ENCODE results near the gene XIAP.
"Not testable (repeated sequence)": the region's sequence is repeated elsewhere in the genome, so short reads cannot be mapped to it uniquely, and the experiment has no call there.

Gene XIAP

DNA sequence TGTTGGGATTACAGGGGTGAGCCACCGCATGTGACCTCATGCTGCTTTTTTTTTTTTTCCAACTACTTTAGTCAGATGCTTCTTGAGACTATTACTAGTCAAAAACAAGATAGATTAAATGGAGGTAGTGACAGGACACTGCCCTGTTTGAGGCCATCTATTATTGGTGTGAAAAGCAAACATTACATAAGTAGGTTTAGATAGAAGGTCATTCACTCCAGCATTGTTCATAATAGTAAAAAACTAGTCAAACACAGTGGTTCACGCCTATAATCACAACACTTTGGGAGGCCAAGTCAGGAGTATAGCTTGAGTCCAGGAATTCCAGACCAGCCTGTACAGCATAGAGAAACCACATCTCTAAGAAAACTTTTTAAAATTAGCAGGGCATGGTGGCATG, 16.3 kb downstream of the XIAP start:
- no peak for DNase-seq (ENCODE audit: low read depth)
- TF ChIP-seq, protein P1, sequence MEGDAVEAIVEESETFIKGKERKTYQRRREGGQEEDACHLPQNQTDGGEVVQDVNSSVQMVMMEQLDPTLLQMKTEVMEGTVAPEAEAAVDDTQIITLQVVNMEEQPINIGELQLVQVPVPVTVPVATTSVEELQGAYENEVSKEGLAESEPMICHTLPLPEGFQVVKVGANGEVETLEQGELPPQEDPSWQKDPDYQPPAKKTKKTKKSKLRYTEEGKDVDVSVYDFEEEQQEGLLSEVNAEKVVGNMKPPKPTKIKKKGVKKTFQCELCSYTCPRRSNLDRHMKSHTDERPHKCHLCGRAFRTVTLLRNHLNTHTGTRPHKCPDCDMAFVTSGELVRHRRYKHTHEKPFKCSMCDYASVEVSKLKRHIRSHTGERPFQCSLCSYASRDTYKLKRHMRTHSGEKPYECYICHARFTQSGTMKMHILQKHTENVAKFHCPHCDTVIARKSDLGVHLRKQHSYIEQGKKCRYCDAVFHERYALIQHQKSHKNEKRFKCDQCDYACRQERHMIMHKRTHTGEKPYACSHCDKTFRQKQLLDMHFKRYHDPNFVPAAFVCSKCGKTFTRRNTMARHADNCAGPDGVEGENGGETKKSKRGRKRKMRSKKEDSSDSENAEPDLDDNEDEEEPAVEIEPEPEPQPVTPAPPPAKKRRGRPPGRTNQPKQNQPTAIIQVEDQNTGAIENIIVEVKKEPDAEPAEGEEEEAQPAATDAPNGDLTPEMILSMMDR (IDR thresholded peaks at IDR 0.05; ENCODE audit: low read depth, low read length, missing control alignments) = no peak

DNA sequence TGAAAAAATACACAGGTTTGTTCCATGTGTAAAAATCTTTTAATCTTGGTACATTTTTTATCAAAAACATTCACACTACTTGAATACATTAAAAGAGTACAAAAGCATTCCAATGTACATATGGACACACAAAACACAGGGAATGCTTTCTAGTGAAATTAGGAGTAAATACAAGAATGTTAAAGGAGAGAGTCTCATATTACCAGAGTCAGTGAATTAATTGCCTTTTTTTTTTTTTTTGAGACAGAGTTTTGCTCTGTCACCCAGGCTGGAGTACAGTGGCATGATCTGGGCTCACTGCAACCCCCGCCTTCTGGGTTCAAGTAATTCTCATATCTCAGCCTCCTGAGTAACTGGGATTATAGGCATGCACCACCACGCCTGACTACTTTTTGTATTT, 17.0 kb downstream of the XIAP start:
- no peak for DNase-seq (ENCODE audit: low read depth)
- TF ChIP-seq, protein P1 (IDR thresholded peaks at IDR 0.05; ENCODE audit: low read depth, low read length, missing control alignments) = no peak
- H3K4me3 ChIP-seq (ENCODE audit: low read depth, low read length) = no peak overlapping the region

More for the DNA sequence above, 16.3 kb downstream of the XIAP start:
- no peak overlapping the region for H3K4me3 ChIP-seq (ENCODE audit: low read depth, low read length)

GRCh38 chrX:123878252-123878721, 18.4 kb downstream of the XIAP start:
- TF ChIP-seq, protein P1 (IDR thresholded peaks at IDR 0.05; ENCODE audit: low read depth, low read length, missing control alignments) = no peak
- no peak overlapping the region; the same call in 1 of the 2 replicates for H3K4me3 ChIP-seq (ENCODE audit: low read depth, low read length)
- DNase-seq (ENCODE audit: low read depth) = no peak

DNA sequence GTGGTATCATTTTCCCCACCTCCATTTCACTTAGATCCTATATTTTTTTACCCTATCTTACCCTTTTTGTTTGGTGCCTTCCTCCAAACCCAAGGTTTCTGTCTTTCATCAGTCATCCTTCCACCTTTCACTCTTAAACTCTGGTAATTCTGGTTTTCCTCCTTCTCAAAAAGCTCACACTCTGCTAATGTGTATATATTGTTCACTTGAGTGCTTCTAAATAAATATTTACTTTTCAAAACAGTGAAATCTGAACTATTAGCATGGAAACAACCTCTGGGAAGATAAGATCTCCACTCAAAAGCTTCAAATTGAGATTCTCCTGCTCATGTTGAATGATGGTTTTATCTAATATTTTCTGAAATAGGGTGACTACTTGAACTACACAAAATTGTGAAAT, 21.5 kb downstream of the XIAP start:
- TF ChIP-seq, protein P1 (IDR thresholded peaks at IDR 0.05; ENCODE audit: low read depth, low read length, missing control alignments) = no peak
- H3K4me3 ChIP-seq (ENCODE audit: low read depth, low read length) = no peak overlapping the region
- no peak for DNase-seq (ENCODE audit: low read depth)

DNA sequence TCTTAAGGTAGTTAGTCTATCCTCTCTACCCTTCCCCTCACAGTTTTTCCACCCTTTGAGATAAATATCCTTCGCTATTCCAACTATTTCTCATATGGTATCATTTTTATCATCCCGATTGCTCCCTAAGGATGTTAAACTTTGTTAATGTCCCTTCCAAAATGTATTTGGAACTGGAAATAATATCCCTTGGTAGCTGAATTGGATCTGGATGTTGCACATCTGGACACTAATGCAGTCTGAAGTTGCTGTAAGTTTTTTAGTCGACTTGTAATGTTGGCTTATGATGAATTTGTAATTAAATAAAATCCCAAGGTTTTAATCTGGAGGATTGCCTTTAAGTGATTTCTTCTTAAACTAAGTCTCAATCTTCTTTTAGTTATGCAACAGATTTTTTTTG, 22.5 kb downstream of the XIAP start:
- no peak for DNase-seq (ENCODE audit: low read depth)
- TF ChIP-seq, protein P1 (IDR thresholded peaks at IDR 0.05; ENCODE audit: low read depth, low read length, missing control alignments) = no peak
- H3K4me3 ChIP-seq (ENCODE audit: low read depth, low read length) = no peak overlapping the region

DNA sequence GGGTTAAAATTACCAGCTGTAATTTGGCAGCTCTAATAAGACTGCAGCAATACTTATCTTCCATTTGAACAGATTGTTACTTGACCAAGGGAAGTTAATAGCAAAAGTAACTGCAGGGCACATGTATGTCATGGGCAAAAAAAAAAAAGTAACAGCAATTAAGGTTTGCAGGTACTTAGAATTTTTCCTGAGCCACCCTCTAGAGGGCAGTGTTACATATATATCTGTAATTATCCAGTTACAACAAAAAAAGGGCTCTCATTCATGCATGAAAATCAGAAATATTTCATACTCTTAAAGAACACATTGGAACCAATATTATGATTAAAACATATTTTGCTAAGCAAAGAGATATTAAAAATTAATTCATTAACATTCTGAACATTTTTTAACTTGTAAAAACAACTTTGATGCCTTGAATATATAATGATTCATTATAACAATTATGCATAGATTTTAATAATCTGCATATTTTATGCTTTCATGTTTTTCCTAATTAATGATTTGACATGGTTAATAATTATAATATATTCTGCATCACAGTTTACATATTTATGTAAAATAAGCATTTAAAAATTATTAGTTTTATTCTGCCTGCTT, 25.1 kb downstream of the XIAP start:
- H3K4me3 ChIP-seq (ENCODE audit: low read depth, low read length) = no peak overlapping the region
- DNase-seq (ENCODE audit: low read depth) = no peak
- TF ChIP-seq, protein P1 (IDR thresholded peaks at IDR 0.05; ENCODE audit: low read depth, low read length, missing control alignments) = peak; percentile 39

- DNase-seq (ENCODE audit: low read depth) = no peak
- TF ChIP-seq, protein P1 (IDR thresholded peaks at IDR 0.05; ENCODE audit: low read depth, low read length, missing control alignments) = no peak
- no peak overlapping the region for H3K4me3 ChIP-seq (ENCODE audit: low read depth, low read length)
Measured at GRCh38 chrX:123899701-123900100, 39.8 kb downstream of the XIAP start.

DNA sequence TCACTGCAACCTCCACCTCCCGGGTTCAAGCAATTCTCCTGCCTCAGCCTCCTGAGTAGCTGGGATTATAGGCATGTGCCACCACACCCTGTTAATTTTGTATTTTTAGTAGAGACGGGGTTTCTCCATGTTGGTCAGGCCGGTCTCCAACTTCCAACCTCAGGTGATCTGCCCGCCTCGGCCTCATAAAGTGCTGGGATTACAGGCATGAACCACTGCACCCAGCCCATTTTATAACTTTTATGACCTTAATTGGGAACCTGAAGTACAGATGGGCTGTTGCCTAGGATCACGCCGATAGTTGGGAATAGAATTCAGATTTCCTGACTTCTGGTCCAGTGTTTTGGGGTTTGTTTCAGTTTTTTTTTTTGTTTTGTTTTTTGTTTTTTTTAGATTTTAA, 43.4 kb downstream of the XIAP start:
- not testable (repeated sequence) for H3K4me3 ChIP-seq (ENCODE audit: low read depth, low read length); DNase-seq (ENCODE audit: low read depth)

Measured in GM12864 (cell line).